MM.1S (cell line): ENCODE data around the gene AP1S2.

Experiments
- DNase-seq: peaks from one replicate; pipeline ENCODE4 v3.0.0-alpha.2; 2015
- H2AFZ ChIP-seq: fragments of 300-600 bp; sonication (generic); 2 replicates; pipeline ENCODE4 v1.6.0; 2016; ENCODE audit warnings: antibody characterized with exemption, low read length
- H3F3A ChIP-seq: fragments of 300-600 bp; sonication (generic); 2 replicates; pipeline ENCODE4 v1.6.1; 2016; ENCODE audit warnings: mild to moderate bottlenecking, antibody characterized with exemption, low read length, moderate library complexity, mixed read lengths; ENCODE audit not compliant: insufficient read depth
- H3K27ac ChIP-seq: fragments of 300-600 bp; sonication (generic); 2 replicates; pipeline ENCODE4 v1.5.1; 2016; ENCODE audit warnings: mild to moderate bottlenecking, low read length
- H3K27me3 ChIP-seq: fragments of 300-600 bp; sonication (generic); replicated peaks from 2 replicates; pipeline ENCODE4 v1.6.0; 2016; ENCODE audit warnings: low read length; ENCODE audit not compliant: insufficient read depth
- H3K36me3 ChIP-seq: fragments of 300-600 bp; sonication (generic); replicated peaks from 2 replicates; pipeline ENCODE4 v1.6.1; 2016; ENCODE audit warnings: mild to moderate bottlenecking, low read length, mixed read lengths; ENCODE audit not compliant: insufficient read depth
- H3K4me1 ChIP-seq: fragments of 300-600 bp; sonication (generic); 2 replicates; pipeline ENCODE4 v1.6.1; 2016; ENCODE audit warnings: low read length, mixed read lengths
- H3K4me2 ChIP-seq: fragments of 300-600 bp; sonication (generic); 2 replicates; pipeline ENCODE4 v1.6.0; 2016; ENCODE audit warnings: low read depth, low read length
- H3K4me3 ChIP-seq: fragments of 300-600 bp; sonication (generic); 2 replicates; pipeline ENCODE4 v1.5.1; 2016; ENCODE audit warnings: low read length, mixed read lengths
- H3K79me2 ChIP-seq: fragments of 300-600 bp; sonication (generic); 2 replicates; pipeline ENCODE4 v1.6.1; 2016; ENCODE audit warnings: mixed run types, low read length, mixed read lengths
- H3K9ac ChIP-seq: fragments of 300-600 bp; sonication (generic); 2 replicates; pipeline ENCODE4 v1.6.1; 2016; ENCODE audit warnings: low read length, mixed read lengths
- H3K9me2 ChIP-seq: fragments of 300-600 bp; sonication (generic); replicated peaks from 2 replicates; pipeline ENCODE4 v1.6.1; 2016; ENCODE audit warnings: mild to moderate bottlenecking, low read length, mixed read lengths; ENCODE audit not compliant: insufficient read depth
- H3K9me3 ChIP-seq: fragments of 300-600 bp; sonication (generic); replicated peaks from 2 replicates; pipeline ENCODE4 v1.6.1; 2016; ENCODE audit warnings: mild to moderate bottlenecking, low read length, mixed read lengths; ENCODE audit not compliant: insufficient read depth
- H4K20me1 ChIP-seq: fragments of 300-600 bp; sonication (generic); 2 replicates; pipeline ENCODE4 v1.6.1; 2016; ENCODE audit warnings: mild to moderate bottlenecking, low read length, moderate library complexity, mixed read lengths; ENCODE audit not compliant: insufficient read depth
- CTCF ChIP-seq: fragments of 300-600 bp; sonication (generic); IDR thresholded peaks from 2 replicates; pipeline ENCODE4 v1.5.1; 2016; ENCODE audit warnings: antibody characterized with exemption, low read length, mixed read lengths
- EZH2 ChIP-seq: fragments of 300-600 bp; sonication (generic); optimal IDR thresholded peaks from 2 replicates; pipeline ENCODE3; 2017; ENCODE audit warnings: low read depth, mild to moderate bottlenecking, antibody characterized with exemption, low read length, mixed read lengths
- EZH2phosphoT487 ChIP-seq: fragments of 300-600 bp; sonication (generic); IDR thresholded peaks from 2 replicates; pipeline ENCODE4 v1.6.1; 2018; ENCODE audit warnings: antibody characterized with exemption, low read length

The AP1S2 gene

GRCh38 chrX:15814771-15815365 lies 39.7 kb downstream of the AP1S2 start:
- H3K36me3 ChIP-seq, result 0 out of 2 replicates have a peak, but pooled peaks cover 3% of the 10 kb centered on the region
- TF ChIP-seq EZH2 (no peak), EZH2phosphoT487 (no peak), CTCF (no peak)
- no peaks in the 10 kb centered on the region for H3K27me3 ChIP-seq
- no peaks in the 10 kb centered on the region for H3K4me1 ChIP-seq
- H3K4me2 ChIP-seq, result no peak overlapping the region
- no peak overlapping the region for H3K9ac ChIP-seq
- no peaks in the 10 kb centered on the region for H3K9me2 ChIP-seq
- H3K79me2 ChIP-seq, result no peaks in the 10 kb centered on the region
- H3F3A ChIP-seq, result no peaks in the 10 kb centered on the region
- H4K20me1 ChIP-seq, result no peaks in the 10 kb centered on the region
- DNase-seq, result no peak
- no peak overlapping the region for H3K4me3 ChIP-seq
- H3K9me3 ChIP-seq, result no peaks in the 10 kb centered on the region
- H3K27ac ChIP-seq, result no peak overlapping the region
- H2AFZ ChIP-seq, result no peak overlapping the region

GRCh38 chrX:15813416-15813815 lies 41.2 kb downstream of the AP1S2 start:
- no peak overlapping the region for H3K4me3 ChIP-seq
- H3K4me1 ChIP-seq, result no peaks in the 10 kb centered on the region
- H3K4me2 ChIP-seq, result no peak overlapping the region
- H3K9ac ChIP-seq, result no peak overlapping the region
- H3K27me3 ChIP-seq, result no peaks in the 10 kb centered on the region
- no peaks in the 10 kb centered on the region for H3K79me2 ChIP-seq
- no peak overlapping the region for H2AFZ ChIP-seq
- 0 out of 2 replicates have a peak, but pooled peaks cover 3% of the 10 kb centered on the region for H3K36me3 ChIP-seq
- no peak for TF ChIP-seq EZH2phosphoT487
- no peak for TF ChIP-seq CTCF
- TF ChIP-seq EZH2, result no peak
- H4K20me1 ChIP-seq, result no peaks in the 10 kb centered on the region
- H3F3A ChIP-seq, result no peaks in the 10 kb centered on the region
- no peaks in the 10 kb centered on the region for H3K9me3 ChIP-seq
- DNase-seq, result no peak
- H3K9me2 ChIP-seq, result no peaks in the 10 kb centered on the region
- no peak overlapping the region for H3K27ac ChIP-seq

GRCh38 chrX:15812192-15812938 lies 42.2 kb downstream of the AP1S2 start:
- no peaks in the 10 kb centered on the region for H3K9me2 ChIP-seq
- no peak overlapping the region for H3K4me3 ChIP-seq
- H3K9me3 ChIP-seq, result no peaks in the 10 kb centered on the region
- no peak overlapping the region for H3K4me2 ChIP-seq
- H3K36me3 ChIP-seq, result 0 out of 2 replicates have a peak, but pooled peaks cover 3% of the 10 kb centered on the region
- no peaks in the 10 kb centered on the region for H3K4me1 ChIP-seq
- H3K9ac ChIP-seq, result no peak overlapping the region
- no peaks in the 10 kb centered on the region for H3K27me3 ChIP-seq
- H3F3A ChIP-seq, result no peaks in the 10 kb centered on the region
- DNase-seq, result no peak
- no peak overlapping the region for H3K27ac ChIP-seq
- no peaks in the 10 kb centered on the region for H3K79me2 ChIP-seq
- TF ChIP-seq EZH2phosphoT487, result no peak
- no peak for TF ChIP-seq EZH2
- no peak for TF ChIP-seq CTCF
- no peak overlapping the region for H2AFZ ChIP-seq
- no peaks in the 10 kb centered on the region for H4K20me1 ChIP-seq
